Right lobe of liver (tissue), 6 donors: Measurements from ENCODE around the gene CFAP46. TPM values are rescaled to one million over a fixed set of nuclear protein-coding genes. Genes with fewer than 3 reads are reported as not detected.

Experiments used
- ATAC-seq, 4 donors: fragments of 200-7000 bp; cut with Tn5 transposase; one replicate each; pipeline ENCODE4 v1.9.1; 2020; ENCODE audit warnings: mild to moderate bottlenecking in 4 of 4, moderate library complexity in 4 of 4
- DNase-seq, 3 donors: peaks; one replicate each; pipeline ENCODE4 v3.0.0-alpha.2; 2020
- H3K27ac ChIP-seq, 3 donors: fragments of 200-600 bp; one replicate each; pipeline ENCODE4 v1.8.0; 2022
- H3K27me3 ChIP-seq, 2 donors: fragments of 200-600 bp; one replicate each; pipeline ENCODE4 v1.8.0; 2022
- H3K36me3 ChIP-seq, 4 donors: fragments of 200-600 bp; sonication (generic) in 1 of 4; one replicate each; pipeline versions ENCODE4 v1.5.1 to v1.8.0; 2017 to 2022; ENCODE audit warnings: control low read depth in 1 of 4
- H3K4me1 ChIP-seq, 4 donors: fragments of 200-600 bp; sonication (generic) in 1 of 4; one replicate each; pipeline versions ENCODE4 v1.5.1 to v1.8.0; 2017 to 2022; ENCODE audit warnings: control low read depth in 1 of 4
- H3K4me3 ChIP-seq, 3 donors: fragments of 200-600 bp; one replicate each; pipeline ENCODE4 v1.8.0; 2022
- H3K9me3 ChIP-seq, 4 donors: fragments of 200-600 bp; sonication (generic) in 1 of 4; one replicate each; pipeline versions ENCODE4 v1.5.1 to v1.8.0; 2017 to 2022; ENCODE audit warnings: control low read depth in 1 of 4
- POLR2A ChIP-seq: fragments of 450-650 bp; IDR thresholded peaks from one replicate; pipeline ENCODE4 v1.6.1; 2017; ENCODE audit warnings: antibody characterized with exemption, mild to moderate bottlenecking
- WGBS: methylation state at CpG from one replicate; pipeline ENCODE4 v1.1.6; 2018; ENCODE audit warnings: low coverage, low lambda C conversion rate; ENCODE audit not compliant: insufficient coverage; ENCODE audit errors: missing lambda C conversion rate; 5-methylcytosine and 5-hydroxymethylcytosine counted together
- intact Hi-C, 2 donors: fragments of 100-400 bp; cut with DNase I; formaldehyde crosslinking; loops; one replicate each; pipeline versions ENCODE4 v1.11.2 to v1.14.1; 2022
- total RNA-seq, 6 experiments: library from RNA; depleted of rRNA in 2 of 6; stranded (reverse); fragments of >200 nt in 2 of 6; fragmentation: NEBNext Ultra II Directional in 3 of 6; extraction: Animal tissue kit (Norgen Biotek cat#: 25700) in 3 of 6; gene quantifications; one replicate each; pipeline versions ENCODE4 v1.1.0 to v1.2.4, GENCODE V29; 2016 to 2023
- TF ChIP-seq, protein P1 (sequence below), 4 donors: fragments of 200-600 bp in 3 of 4; fragments of 450-650 bp in 1 of 4; IDR thresholded peaks; one replicate each; pipeline versions ENCODE4 v1.5.1 to v1.8.0; 2016 to 2022; ENCODE audit warnings: antibody characterized with exemption in 4 of 4, mild to moderate bottlenecking in 2 of 4
- donor health status: DM: no; HTN: yes; CAD: no.
- donor health status: DM: no; HTN: no; CAD: no.
- donor health status: DM: no; HTN: no; CAD: no.
- donor health status: DM: no; HTN: yes; CAD: no.
- donor health status: DM: no; HTN: yes; CAD: no.

Gene CFAP46
- total RNA-seq, 6 experiments from 2014 or later, result 0.16 to 0.67 (median 0.32) TPM

DNA sequence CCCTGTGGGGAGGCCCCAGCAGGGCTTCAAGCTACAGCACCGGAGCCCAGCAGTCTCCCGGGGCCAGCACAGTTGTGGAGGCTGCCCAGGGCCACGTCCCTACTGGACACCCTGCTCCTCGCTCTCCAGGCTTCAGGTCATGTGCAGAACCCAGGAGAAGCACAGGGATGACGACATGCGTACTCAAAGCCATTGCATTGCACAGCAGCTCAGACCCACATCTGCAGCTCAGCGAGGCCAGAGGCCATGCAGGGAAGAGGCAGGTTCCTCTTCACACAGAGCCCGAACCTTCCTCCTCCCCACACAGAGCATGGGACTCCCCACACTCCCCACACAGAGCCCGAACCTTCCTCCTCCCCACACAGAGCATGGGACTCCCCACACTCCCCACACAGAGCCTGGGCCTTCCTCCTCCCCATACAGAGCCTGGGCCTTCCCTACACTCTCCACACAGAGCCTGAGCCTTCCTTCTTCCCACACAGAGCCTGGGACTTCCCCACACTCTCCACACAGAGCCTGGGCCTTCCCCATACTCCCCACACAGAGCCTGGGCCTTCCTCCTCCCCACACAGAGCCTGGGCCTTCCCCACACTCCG lies 12.3 kb downstream of the CFAP46 start:
- intact Hi-C loops, result no loop called here
- H3K27me3 ChIP-seq, result no peaks in the 10 kb centered on the region
- H3K27ac ChIP-seq, result no peak overlapping the region
- ATAC-seq (peak in 2 of 4 donors; percentile 36 to 47), DNase-seq (peak in 1 of 3 donors; percentile 40)
- H3K4me3 ChIP-seq, result no peak overlapping the region
- WGBS, result 85% methylated on average over 4 of the region's 10 CpGs
- TF ChIP-seq POLR2A, result no peak
- TF ChIP-seq, protein P1, sequence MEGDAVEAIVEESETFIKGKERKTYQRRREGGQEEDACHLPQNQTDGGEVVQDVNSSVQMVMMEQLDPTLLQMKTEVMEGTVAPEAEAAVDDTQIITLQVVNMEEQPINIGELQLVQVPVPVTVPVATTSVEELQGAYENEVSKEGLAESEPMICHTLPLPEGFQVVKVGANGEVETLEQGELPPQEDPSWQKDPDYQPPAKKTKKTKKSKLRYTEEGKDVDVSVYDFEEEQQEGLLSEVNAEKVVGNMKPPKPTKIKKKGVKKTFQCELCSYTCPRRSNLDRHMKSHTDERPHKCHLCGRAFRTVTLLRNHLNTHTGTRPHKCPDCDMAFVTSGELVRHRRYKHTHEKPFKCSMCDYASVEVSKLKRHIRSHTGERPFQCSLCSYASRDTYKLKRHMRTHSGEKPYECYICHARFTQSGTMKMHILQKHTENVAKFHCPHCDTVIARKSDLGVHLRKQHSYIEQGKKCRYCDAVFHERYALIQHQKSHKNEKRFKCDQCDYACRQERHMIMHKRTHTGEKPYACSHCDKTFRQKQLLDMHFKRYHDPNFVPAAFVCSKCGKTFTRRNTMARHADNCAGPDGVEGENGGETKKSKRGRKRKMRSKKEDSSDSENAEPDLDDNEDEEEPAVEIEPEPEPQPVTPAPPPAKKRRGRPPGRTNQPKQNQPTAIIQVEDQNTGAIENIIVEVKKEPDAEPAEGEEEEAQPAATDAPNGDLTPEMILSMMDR (IDR thresholded peaks at IDR 0.05), result no peak
- H3K36me3 ChIP-seq, result no peaks in the 10 kb centered on the region
- no peaks in the 10 kb centered on the region for H3K9me3 ChIP-seq
- no peaks in the 10 kb centered on the region for H3K4me1 ChIP-seq

DNA sequence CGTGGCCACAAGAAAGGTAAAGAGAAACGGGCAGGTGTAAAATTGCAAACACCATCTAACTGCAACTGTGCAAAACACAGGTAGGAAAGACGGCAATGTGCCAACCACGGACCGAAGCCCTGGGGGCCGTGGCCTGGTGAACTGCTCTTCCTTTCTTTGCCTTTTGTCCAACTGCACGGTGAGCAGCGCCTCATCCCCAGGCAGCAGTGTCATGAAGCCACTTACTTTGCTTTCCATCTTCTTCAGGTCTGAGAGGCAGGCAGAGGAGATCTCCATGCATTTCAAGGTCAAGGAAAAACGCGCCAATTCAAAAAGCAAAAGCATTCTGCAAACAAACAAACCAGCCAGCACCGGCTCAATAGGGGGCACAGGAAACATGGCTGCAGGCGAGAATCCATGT lies 12.9 kb downstream of the CFAP46 start:
- Histone ChIP-seq H3K4me1 (no peaks in the 10 kb centered on the region), H3K4me3 (no peak overlapping the region), H3K27ac (no peak overlapping the region), H3K27me3 (no peaks in the 10 kb centered on the region), H3K36me3 (no peaks in the 10 kb centered on the region), H3K9me3 (no peaks in the 10 kb centered on the region)
- no peak for DNase-seq
- TF ChIP-seq, protein P1 (IDR thresholded peaks at IDR 0.05), result no peak
- no peak for TF ChIP-seq POLR2A
- intact Hi-C loops, result no loop called here
- no peak for ATAC-seq
- WGBS, result 83% methylated on average over 12 of the region's 12 CpGs

DNA sequence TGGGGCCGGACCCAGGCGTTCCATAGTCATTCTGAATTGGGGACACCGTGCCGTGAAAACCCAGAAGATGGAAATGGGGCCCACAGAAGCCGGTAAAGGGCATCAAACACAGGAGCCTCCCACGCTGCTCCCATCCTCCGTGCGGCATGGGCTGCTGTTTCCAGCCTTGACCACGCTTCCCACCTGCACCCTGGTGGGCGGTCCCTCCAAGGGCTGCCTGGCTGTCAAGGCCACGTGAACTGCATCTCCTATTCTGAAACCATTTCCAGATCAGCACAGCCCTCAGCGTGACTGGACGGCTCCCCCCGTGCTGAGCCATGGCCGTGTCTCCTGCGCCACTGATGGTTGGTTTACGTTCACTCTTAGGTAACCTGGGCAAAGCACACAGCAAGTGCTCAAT lies 14.1 kb downstream of the CFAP46 start:
- DNase-seq (no peak), ATAC-seq (no peak)
- Histone ChIP-seq H3K4me3 (no peak overlapping the region), H3K4me1 (no peaks in the 10 kb centered on the region), H3K36me3 (no peaks in the 10 kb centered on the region), H3K27me3 (no peaks in the 10 kb centered on the region), H3K9me3 (no peaks in the 10 kb centered on the region), H3K27ac (no peak overlapping the region)
- TF ChIP-seq, protein P1 (IDR thresholded peaks at IDR 0.05), result no peak
- TF ChIP-seq POLR2A, result no peak
- intact Hi-C loops, result no loop called here
- no CpG with 5 or more reads among the region's 17 CpGs for WGBS

DNA sequence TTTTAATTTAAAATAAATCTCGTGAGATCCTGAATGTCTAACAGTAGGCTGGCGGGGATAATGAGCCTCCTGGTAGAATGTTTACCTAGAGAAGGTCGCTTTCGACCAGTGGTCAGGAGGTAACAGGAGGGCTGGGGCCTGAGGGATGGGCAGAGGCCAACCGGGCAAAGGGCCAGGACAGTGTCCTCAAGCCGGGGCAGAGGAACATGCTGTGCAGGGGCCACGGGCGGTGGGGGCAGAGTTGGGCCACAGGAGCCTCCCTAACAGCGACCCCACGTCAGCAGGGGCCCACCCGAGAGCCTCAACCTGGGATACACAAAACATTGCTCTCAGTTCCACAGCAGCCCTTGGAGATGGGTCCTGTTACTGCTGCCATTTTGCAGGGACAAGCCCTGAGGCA lies 14.5 kb downstream of the CFAP46 start:
- intact Hi-C loops, result no loop called here
- Histone ChIP-seq H3K27ac (no peak overlapping the region), H3K36me3 (no peaks in the 10 kb centered on the region), H3K9me3 (no peaks in the 10 kb centered on the region), H3K27me3 (no peaks in the 10 kb centered on the region), H3K4me3 (no peak overlapping the region), H3K4me1 (no peaks in the 10 kb centered on the region)
- ATAC-seq, result peak; percentile 23 to 77 (median 49)
- WGBS, result 28% methylated on average over 3 of the region's 11 CpGs
- TF ChIP-seq, protein P1 (IDR thresholded peaks at IDR 0.05), result no peak
- no peak for TF ChIP-seq POLR2A
- peak in 2 of 3 donors; percentile 21 to 51 for DNase-seq
